Trophoblast cell (in vitro differentiated cells and primary cell): ENCODE data around the gene CPA4.

Experiments used
- DNase-seq, 2 donors: peaks; one replicate each; pipeline ENCODE4 v3.0.0-alpha.2; 2016
- H2AFZ ChIP-seq: 2 replicates; pipeline ENCODE4 v1.6.1; 2013; ENCODE audit warnings: low read length, moderate library complexity, mild to moderate bottlenecking; ENCODE audit not compliant: insufficient read depth, poor library complexity
- H2AK5ac ChIP-seq: 2 replicates; pipeline ENCODE4 v1.6.1; 2013; ENCODE audit warnings: mild to moderate bottlenecking, low read length
- H2BK120ac ChIP-seq: 2 replicates; pipeline ENCODE4 v1.6.1; 2013; ENCODE audit warnings: low read length, mild to moderate bottlenecking, moderate library complexity; ENCODE audit not compliant: insufficient read depth, poor library complexity
- H2BK12ac ChIP-seq: 2 replicates; pipeline ENCODE4 v1.6.1; 2013; ENCODE audit warnings: mild to moderate bottlenecking, low read length, moderate library complexity
- H2BK5ac ChIP-seq: 2 replicates; pipeline ENCODE4 v1.6.1; 2013; ENCODE audit warnings: low read length, low read depth, moderate library complexity, mild to moderate bottlenecking; ENCODE audit not compliant: poor library complexity
- H3K14ac ChIP-seq: 2 replicates; pipeline ENCODE4 v1.6.1; 2013; ENCODE audit warnings: mild to moderate bottlenecking, low read length
- H3K18ac ChIP-seq: 2 replicates; pipeline ENCODE4 v1.6.1; 2013; ENCODE audit warnings: mild to moderate bottlenecking, low read length
- H3K23ac ChIP-seq: 2 replicates; pipeline ENCODE4 v1.6.1; 2013; ENCODE audit warnings: low read length
- H3K27ac ChIP-seq: 2 replicates; pipeline ENCODE4 v1.5.1; 2013; ENCODE audit warnings: low read depth, mild to moderate bottlenecking, inconsistent platforms, low read length, moderate library complexity
- H3K27me3 ChIP-seq: 2 replicates; pipeline ENCODE4 v1.6.1; 2013; ENCODE audit warnings: inconsistent platforms, mild to moderate bottlenecking, low read length, moderate library complexity; ENCODE audit not compliant: insufficient read depth
- H3K36me3 ChIP-seq, 2 experiments: 1 replicate in 1 of 2; 2 replicates in 1 of 2; pipeline ENCODE4 v1.6.1; 2013; ENCODE audit warnings: low read length in 2 of 2, mild to moderate bottlenecking in 2 of 2, moderate library complexity in 1 of 2; ENCODE audit not compliant: insufficient read depth in 2 of 2, control insufficient read depth in 1 of 2
- H3K4ac ChIP-seq: 2 replicates; pipeline ENCODE4 v1.6.1; 2013; ENCODE audit warnings: low read depth, mild to moderate bottlenecking, low read length, moderate library complexity
- H3K4me1 ChIP-seq, 2 experiments: 1 replicate in 1 of 2; 2 replicates in 1 of 2; pipeline ENCODE4 v1.6.1; 2013; ENCODE audit warnings: low read length in 2 of 2, mild to moderate bottlenecking in 2 of 2, moderate library complexity in 1 of 2; ENCODE audit not compliant: insufficient read depth in 2 of 2, control insufficient read depth in 1 of 2
- H3K4me2 ChIP-seq: 2 replicates; pipeline ENCODE4 v1.6.1; 2013; ENCODE audit warnings: inconsistent platforms, mild to moderate bottlenecking, low read length, moderate library complexity
- H3K4me3 ChIP-seq: 2 replicates; pipeline ENCODE4 v1.5.1; 2013; ENCODE audit warnings: mild to moderate bottlenecking, low read depth, low read length, inconsistent platforms
- H3K79me1 ChIP-seq: one replicate; pipeline ENCODE4 v1.6.1; 2013; ENCODE audit warnings: low read length
- H3K79me2 ChIP-seq: 2 replicates; pipeline ENCODE4 v1.6.1; 2013; ENCODE audit warnings: low read length, mild to moderate bottlenecking; ENCODE audit not compliant: control insufficient read depth, insufficient read depth, poor library complexity
- H3K9ac ChIP-seq: 2 replicates; pipeline ENCODE4 v1.6.1; 2013; ENCODE audit warnings: mild to moderate bottlenecking, low read length
- H3K9me3 ChIP-seq: 2 replicates; pipeline ENCODE4 v1.6.1; 2013; ENCODE audit warnings: low read depth, mild to moderate bottlenecking, control low read depth, inconsistent platforms, low read length; ENCODE audit not compliant: insufficient read depth
- H4K12ac ChIP-seq: 2 replicates; pipeline ENCODE4 v1.6.1; 2013; ENCODE audit warnings: low read depth, mild to moderate bottlenecking, low read length, moderate library complexity
- H4K8ac ChIP-seq: 2 replicates; pipeline ENCODE4 v1.6.1; 2013; ENCODE audit warnings: low read depth, mild to moderate bottlenecking, low read length, moderate library complexity
- H4K91ac ChIP-seq: one replicate; pipeline ENCODE4 v1.6.1; 2013; ENCODE audit warnings: low read depth, mild to moderate bottlenecking, low read length, moderate library complexity
- WGBS: extraction: QIAGEN DNeasy Blood & Tissue Kit; methylation state at CpG from one replicate; pipeline ENCODE4 v1.1.7; 2013; ENCODE audit warnings: missing lambda C conversion rate; ENCODE audit not compliant: insufficient read length, insufficient coverage; ENCODE audit errors: extremely low coverage; 5-methylcytosine and 5-hydroxymethylcytosine counted together

The CPA4 gene

GRCh38 chr7:130353196-130353595, 60.2 kb downstream of the CPA4 start:
- Histone ChIP-seq H2AFZ (peak overlapping the region; percentile 30), H2BK12ac (peak overlapping the region; percentile 27), H3K9me3 (no peaks in the 10 kb centered on the region), H3K4ac (no peak overlapping the region), H3K36me3 (no peaks in the 10 kb centered on the region), H3K79me2 (peaks cover 11% of the 10 kb centered on the region), H3K14ac (peak overlapping the region; percentile 2), H3K4me3 (no peak overlapping the region), H4K8ac (no peak overlapping the region), H3K79me1 (peaks cover 60% of the 10 kb centered on the region), H3K27me3 (no peaks in the 10 kb centered on the region), H4K12ac (no peak overlapping the region), H3K9ac (no peak overlapping the region), H3K4me2 (no peak overlapping the region), H4K91ac (peak overlapping the region; percentile 66), H2AK5ac (peak overlapping the region; percentile 4), H3K4me1 (peaks cover 52 to 53% of the 10 kb centered on the region in 2 experiments), H3K27ac (no peak overlapping the region), H3K18ac (peak overlapping the region; percentile 63), H3K23ac (no peak overlapping the region), H2BK5ac (peak overlapping the region; percentile 24), H2BK120ac (peak overlapping the region; percentile 24)
- WGBS: no CpG with 5 or more reads among the region's 7 CpGs
- DNase-seq: no peak

- DNase-seq: peak; percentile 96 to 98
These were observed 63.3 kb downstream of the CPA4 start for GRCh38 chr7:130356121-130356875.

DNA sequence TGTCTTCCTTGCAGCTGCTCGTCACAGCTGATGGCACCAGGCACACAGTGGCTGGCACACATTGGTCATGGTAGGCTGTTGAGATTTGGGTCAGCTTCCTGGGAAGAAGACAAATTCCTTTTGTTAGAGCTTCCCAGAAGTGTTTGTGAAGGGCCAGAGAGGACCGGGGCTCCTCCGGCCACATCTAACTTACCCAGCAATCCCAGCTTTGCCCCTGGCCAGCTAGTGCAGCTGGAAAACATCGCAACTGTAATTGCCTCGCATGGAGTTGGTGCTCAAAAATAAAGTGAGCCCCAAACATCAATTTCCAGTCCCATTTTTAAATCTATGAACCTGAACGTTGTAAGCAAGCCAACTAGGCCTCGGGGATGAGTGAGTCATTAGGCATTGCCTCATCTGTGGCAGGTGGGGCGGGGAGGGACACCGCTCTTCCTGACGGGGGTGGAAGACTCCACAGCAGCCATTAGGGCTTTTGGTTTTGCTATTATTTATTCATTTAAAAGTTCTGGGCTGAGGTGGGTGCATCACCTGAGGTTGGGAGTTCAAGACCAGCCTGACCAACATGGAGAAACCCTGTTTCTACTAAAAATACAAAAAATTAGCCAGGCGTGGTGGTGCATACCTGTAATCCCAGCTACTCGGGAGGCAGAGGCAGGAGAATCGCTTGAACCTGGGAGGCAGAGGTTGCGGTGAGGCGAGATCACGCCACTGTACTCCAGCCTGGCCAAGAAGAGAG, 64.1 kb downstream of the CPA4 start:
- H2AFZ ChIP-seq: peak overlapping the region; percentile 76
- no CpG with 5 or more reads among the region's 16 CpGs for WGBS
- H3K4me2 ChIP-seq: peak overlapping the region; percentile 43

More at GRCh38 chr7:130356121-130356875, 63.3 kb downstream of the CPA4 start:
- Histone ChIP-seq H4K12ac (peak overlapping the region; percentile 72), H4K91ac (peak overlapping the region; percentile 99), H2AFZ (peak overlapping the region; percentile 76), H2BK5ac (peak overlapping the region; percentile 98), H4K8ac (peak overlapping the region; percentile 95), H3K9me3 (peaks cover 12% of the 10 kb centered on the region), H2BK120ac (peak overlapping the region; percentile 99), H3K79me2 (peaks cover 11% of the 10 kb centered on the region), H2AK5ac (peak overlapping the region; percentile 89), H3K36me3 (no peaks in the 10 kb centered on the region), H3K79me1 (peaks cover 49% of the 10 kb centered on the region), H3K4ac (peak overlapping the region; percentile 96), H3K4me2 (peak overlapping the region; percentile 43), H2BK12ac (peak overlapping the region; percentile 99), H3K23ac (no peak overlapping the region), H3K4me3 (no peak overlapping the region), H3K18ac (peak overlapping the region; percentile 96), H3K14ac (peak overlapping the region; percentile 96), H3K27me3 (no peaks in the 10 kb centered on the region), H3K4me1 (peaks cover 36 to 38% of the 10 kb centered on the region in 2 experiments), H3K27ac (peak overlapping the region; percentile 99), H3K9ac (peak overlapping the region; percentile 52)
- WGBS: no CpG with 5 or more reads among the region's 9 CpGs

GRCh38 chr7:130358471-130358870, 65.5 kb downstream of the CPA4 start:
- Histone ChIP-seq H3K4me1 (peaks cover 28% of the 10 kb centered on the region in 2 experiments), H3K9ac (no peak overlapping the region), H2AK5ac (peak overlapping the region; percentile 88), H3K9me3 (peaks cover 13% of the 10 kb centered on the region), H4K91ac (peak overlapping the region; percentile 72), H4K8ac (no peak overlapping the region), H3K4me3 (no peak overlapping the region), H2BK5ac (no peak overlapping the region), H3K36me3 (no peaks in the 10 kb centered on the region), H2BK12ac (peak overlapping the region; percentile 86), H2BK120ac (peak overlapping the region; percentile 61), H3K27ac (no peak overlapping the region), H3K4me2 (no peak overlapping the region), H3K4ac (no peak overlapping the region), H2AFZ (no peak overlapping the region), H3K23ac (no peak overlapping the region), H3K27me3 (no peaks in the 10 kb centered on the region), H3K14ac (peak overlapping the region; percentile 45), H4K12ac (no peak overlapping the region), H3K79me2 (peaks cover 8% of the 10 kb centered on the region), H3K79me1 (peaks cover 44% of the 10 kb centered on the region), H3K18ac (peak overlapping the region; percentile 25)
- WGBS: no CpG with 5 or more reads among the region's 4 CpGs
- no peak for DNase-seq

More for the DNA sequence above, 64.1 kb downstream of the CPA4 start:
- peak overlapping the region; percentile 52 for H3K9ac ChIP-seq
- H3K27me3 ChIP-seq: no peaks in the 10 kb centered on the region
- H2AK5ac ChIP-seq: peak overlapping the region; percentile 89
- peaks cover 8% of the 10 kb centered on the region for H3K79me2 ChIP-seq
- no peaks in the 10 kb centered on the region for H3K36me3 ChIP-seq
- H4K8ac ChIP-seq: peak overlapping the region; percentile 91
- no peak overlapping the region for H3K4me3 ChIP-seq
- peak overlapping the region; percentile 96 for H3K14ac ChIP-seq
- no peak overlapping the region for H3K23ac ChIP-seq
- H3K79me1 ChIP-seq: peaks cover 43% of the 10 kb centered on the region
- peak overlapping the region; percentile 99 for H3K27ac ChIP-seq
- H2BK12ac ChIP-seq: peak overlapping the region; percentile 99
- peak overlapping the region; percentile 96 for H3K4ac ChIP-seq
- H3K18ac ChIP-seq: peak overlapping the region; percentile 85
- H3K9me3 ChIP-seq: peaks cover 13% of the 10 kb centered on the region
- H2BK5ac ChIP-seq: peak overlapping the region; percentile 98
- peak overlapping the region; percentile 72 for H4K12ac ChIP-seq
- peaks cover 29 to 30% of the 10 kb centered on the region in 2 experiments for H3K4me1 ChIP-seq
- peak overlapping the region; percentile 99 for H2BK120ac ChIP-seq
- H4K91ac ChIP-seq: peak overlapping the region; percentile 99
- DNase-seq: peak; percentile 87 to 92
